Measurements from ENCODE around the gene CNDP1.

Gene CNDP1

DNA sequence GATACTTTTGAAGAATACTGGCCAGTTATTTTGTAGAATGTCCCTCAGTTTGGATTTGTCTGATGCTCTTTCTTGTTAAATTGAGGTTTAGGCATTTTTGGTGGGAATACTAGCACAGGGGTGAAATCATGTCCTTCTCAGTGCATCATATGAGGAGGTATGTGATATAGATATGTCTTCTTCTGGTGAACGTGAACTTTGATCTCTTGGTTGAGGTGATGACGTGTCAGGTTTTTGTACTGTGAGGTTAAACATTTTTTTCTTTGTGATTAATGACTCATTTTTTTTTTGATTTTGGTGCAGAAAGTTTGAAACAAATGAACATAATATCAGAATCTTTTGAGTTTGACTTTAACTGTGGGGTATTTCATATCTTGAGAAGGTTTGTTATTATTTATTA, 74.4 kb downstream of the CNDP1 start:
- intact Hi-C loops (cut with DNase I; ENCODE audit: low total_unique reads): no loop called here
- no peaks in the 10 kb centered on the region for H3K27me3 ChIP-seq
- no peaks in the 10 kb centered on the region for H3K9me3 ChIP-seq
- no peak overlapping the region for H3K4me3 ChIP-seq
- no peak for DNase-seq
- H3K36me3 ChIP-seq: no peaks in the 10 kb centered on the region
- TF ChIP-seq, protein P1, sequence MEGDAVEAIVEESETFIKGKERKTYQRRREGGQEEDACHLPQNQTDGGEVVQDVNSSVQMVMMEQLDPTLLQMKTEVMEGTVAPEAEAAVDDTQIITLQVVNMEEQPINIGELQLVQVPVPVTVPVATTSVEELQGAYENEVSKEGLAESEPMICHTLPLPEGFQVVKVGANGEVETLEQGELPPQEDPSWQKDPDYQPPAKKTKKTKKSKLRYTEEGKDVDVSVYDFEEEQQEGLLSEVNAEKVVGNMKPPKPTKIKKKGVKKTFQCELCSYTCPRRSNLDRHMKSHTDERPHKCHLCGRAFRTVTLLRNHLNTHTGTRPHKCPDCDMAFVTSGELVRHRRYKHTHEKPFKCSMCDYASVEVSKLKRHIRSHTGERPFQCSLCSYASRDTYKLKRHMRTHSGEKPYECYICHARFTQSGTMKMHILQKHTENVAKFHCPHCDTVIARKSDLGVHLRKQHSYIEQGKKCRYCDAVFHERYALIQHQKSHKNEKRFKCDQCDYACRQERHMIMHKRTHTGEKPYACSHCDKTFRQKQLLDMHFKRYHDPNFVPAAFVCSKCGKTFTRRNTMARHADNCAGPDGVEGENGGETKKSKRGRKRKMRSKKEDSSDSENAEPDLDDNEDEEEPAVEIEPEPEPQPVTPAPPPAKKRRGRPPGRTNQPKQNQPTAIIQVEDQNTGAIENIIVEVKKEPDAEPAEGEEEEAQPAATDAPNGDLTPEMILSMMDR (IDR thresholded peaks at IDR 0.05): no peak
- no peak overlapping the region for H3K27ac ChIP-seq
- peaks cover 0 to 13% (median 2%) of the 10 kb centered on the region in 4 donors for H3K4me1 ChIP-seq

DNA sequence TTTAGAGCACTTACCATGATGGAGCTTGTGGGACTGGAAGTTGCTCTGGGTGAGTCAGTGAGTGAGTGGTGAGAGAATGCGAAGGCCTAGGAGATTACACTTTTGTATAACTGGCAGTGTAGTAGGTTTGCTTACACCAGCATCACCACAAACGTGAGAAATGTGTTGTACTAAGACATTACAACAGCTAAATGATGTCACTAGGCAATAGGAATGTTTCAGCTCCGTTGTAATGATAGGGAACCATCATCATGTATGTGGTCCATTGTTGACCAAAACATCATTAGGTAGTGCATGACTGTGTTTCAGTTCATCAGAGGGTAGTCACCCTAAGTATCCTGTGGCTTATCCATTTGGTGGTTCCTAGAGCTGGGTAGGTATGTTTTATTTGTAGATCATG, 75.2 kb downstream of the CNDP1 start:
- H3K4me1 ChIP-seq: peaks cover 0 to 8% (median 0%) of the 10 kb centered on the region in 4 donors

DNA sequence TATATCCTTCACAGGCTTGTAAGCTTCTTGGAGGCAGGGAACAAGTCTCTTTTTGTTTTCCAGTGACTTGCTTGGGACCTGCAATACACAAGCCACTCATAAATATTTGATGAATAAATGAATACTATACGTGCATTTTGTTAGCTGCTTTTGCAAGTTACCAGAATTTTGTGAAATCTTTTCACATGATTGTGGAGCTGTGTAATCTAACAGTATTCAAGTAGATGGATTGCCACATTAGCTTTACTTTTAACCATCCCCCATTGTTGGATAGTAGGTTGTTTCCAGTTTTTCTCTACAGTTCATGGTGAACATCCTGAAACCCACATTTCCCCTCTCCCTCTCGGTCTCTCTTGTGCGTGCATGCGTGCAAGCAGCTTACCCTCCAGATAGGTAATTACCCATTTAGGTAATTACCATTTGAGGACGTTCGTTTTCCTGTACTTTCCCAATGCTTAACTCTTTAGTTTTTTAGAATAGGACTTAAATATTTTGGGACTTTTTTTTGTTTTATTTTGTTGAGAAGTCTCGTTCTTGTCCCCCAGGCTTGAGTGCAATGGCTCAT, 75.8 kb downstream of the CNDP1 start:
- peaks cover 0 to 2% (median 0%) of the 10 kb centered on the region in 4 donors for H3K4me1 ChIP-seq
- TF ChIP-seq, protein P1 (IDR thresholded peaks at IDR 0.05): no peak
- peaks cover 0 to 7% (median 0%) of the 10 kb centered on the region in 3 donors for H3K9me3 ChIP-seq
- H3K36me3 ChIP-seq: no peaks in the 10 kb centered on the region
- DNase-seq: no peak
- H3K4me3 ChIP-seq: no peak overlapping the region
- H3K27ac ChIP-seq: no peak overlapping the region
- no peaks in the 10 kb centered on the region for H3K27me3 ChIP-seq
- intact Hi-C loops (cut with DNase I; ENCODE audit: low total_unique reads): no loop called here

More for the DNA sequence above, 75.2 kb downstream of the CNDP1 start:
- Histone ChIP-seq H3K27me3 (no peaks in the 10 kb centered on the region), H3K9me3 (peaks cover 0 to under 1% (median 0%) of the 10 kb centered on the region in 3 donors), H3K36me3 (no peaks in the 10 kb centered on the region), H3K27ac (no peak overlapping the region), H3K4me3 (no peak overlapping the region)
- TF ChIP-seq, protein P1 (IDR thresholded peaks at IDR 0.05): no peak
- intact Hi-C loops (cut with DNase I; ENCODE audit: low total_unique reads): no loop called here
- no peak for DNase-seq

DNA sequence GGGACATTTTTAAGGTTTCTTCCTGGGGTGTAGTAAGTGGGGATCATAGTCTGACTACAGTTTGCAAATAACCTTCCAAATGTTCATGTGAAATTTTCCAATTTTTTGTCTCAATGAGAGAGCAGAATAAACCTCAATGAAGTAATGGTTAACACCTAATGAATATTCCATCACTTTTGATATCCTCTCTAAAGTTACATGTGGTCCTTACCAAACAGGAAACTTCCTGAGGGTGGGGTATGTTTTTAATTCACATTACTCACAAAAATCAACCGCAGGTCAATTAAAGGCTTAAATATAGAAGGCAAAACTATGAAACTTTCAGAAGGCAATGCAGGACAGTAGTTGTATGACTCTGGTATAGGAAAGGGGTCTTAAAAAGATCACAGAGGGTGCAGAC, 76.6 kb downstream of the CNDP1 start:
- TF ChIP-seq, protein P1 (IDR thresholded peaks at IDR 0.05): no peak

DNA sequence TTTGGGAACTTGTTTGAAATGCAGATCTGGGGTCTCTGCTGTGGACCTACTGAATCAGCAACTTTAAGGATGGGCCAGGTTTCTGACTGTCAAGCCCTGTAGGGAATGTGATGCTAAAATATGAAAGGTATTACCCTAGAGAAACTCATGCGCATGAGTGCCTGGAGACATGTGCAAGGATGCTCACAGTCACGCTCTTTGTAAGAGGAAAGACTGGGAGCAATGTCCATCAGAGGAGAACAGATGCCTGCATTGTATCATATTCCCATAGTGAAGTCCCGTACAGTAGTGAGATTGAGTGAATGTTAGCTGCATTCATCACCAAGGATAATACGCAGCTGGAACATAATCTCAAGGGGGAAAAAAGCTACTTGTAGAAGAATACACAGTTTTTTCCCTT, 77.5 kb downstream of the CNDP1 start:
- TF ChIP-seq, protein P1 (IDR thresholded peaks at IDR 0.05): no peak
- no peak for DNase-seq
- intact Hi-C loops (cut with DNase I; ENCODE audit: low total_unique reads): no loop called here
- H3K27me3 ChIP-seq: no peaks in the 10 kb centered on the region
- no peak overlapping the region for H3K4me3 ChIP-seq
- H3K4me1 ChIP-seq: no peaks in the 10 kb centered on the region
- H3K27ac ChIP-seq: no peak overlapping the region
- no peaks in the 10 kb centered on the region for H3K36me3 ChIP-seq
- H3K9me3 ChIP-seq: peaks cover 0 to 8% (median 0%) of the 10 kb centered on the region in 3 donors

More for the DNA sequence above, 76.6 kb downstream of the CNDP1 start:
- no peak for DNase-seq
- H3K36me3 ChIP-seq: no peaks in the 10 kb centered on the region
- intact Hi-C loops (cut with DNase I; ENCODE audit: low total_unique reads): no loop called here
- H3K4me3 ChIP-seq: no peak overlapping the region
- H3K27ac ChIP-seq: no peak overlapping the region
- peaks cover 0 to 8% (median 0%) of the 10 kb centered on the region in 3 donors for H3K9me3 ChIP-seq
- H3K4me1 ChIP-seq: no peaks in the 10 kb centered on the region
- H3K27me3 ChIP-seq: no peaks in the 10 kb centered on the region

Data from tibial artery (tissue), 4 donors.